GM19468 (cell line): ENCODE data around the gene PLEKHF1.
"Not testable (repeated sequence)": the region's sequence is repeated elsewhere in the genome, so short reads cannot be mapped to it uniquely, and the experiment has no call there.

Source experiments
- ATAC-seq: cut with Tn5 transposase; IDR thresholded peaks from one replicate; pipeline ENCODE4 v1.9.1; 2021; ENCODE audit warnings: mild to moderate bottlenecking, moderate library complexity, moderate number of reproducible peaks; ENCODE audit not compliant: unreplicated experiment; ENCODE audit errors: extremely low read depth

PLEKHF1 gene

GRCh38 chr19:29663861-29664752 lies 1.2 kb upstream of the PLEKHF1 start:
- no peak for ATAC-seq

DNA sequence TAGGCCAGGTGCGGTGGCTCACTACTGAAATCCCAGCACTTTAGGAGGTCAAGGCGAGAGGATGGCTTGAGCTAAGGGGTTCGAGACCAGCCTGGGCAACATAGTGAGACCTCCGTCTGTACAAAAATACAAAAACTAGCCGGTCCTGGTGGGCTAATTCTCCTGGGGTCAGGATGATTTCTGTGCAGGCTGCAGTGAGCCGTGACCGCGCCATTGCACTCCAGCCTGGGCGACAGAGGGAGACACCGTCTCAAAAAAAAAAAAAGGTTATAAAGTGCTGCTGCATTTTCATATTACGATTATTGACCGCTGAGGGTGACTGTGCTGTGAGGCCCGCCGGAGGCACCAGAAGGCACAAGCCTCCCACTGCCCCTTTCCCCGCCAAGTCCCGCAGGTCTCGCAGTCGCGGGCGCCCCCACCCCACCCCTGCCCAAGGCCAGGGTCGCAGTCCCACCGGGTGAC lies 477 bp upstream of the PLEKHF1 start:
- no peak for ATAC-seq

- no peak for ATAC-seq
Observed at GRCh38 chr19:29665826-29666577, 741 bp downstream of the PLEKHF1 start.

GRCh38 chr19:29666578-29667386 lies 1.5 kb downstream of the PLEKHF1 start:
- no peak for ATAC-seq

GRCh38 chr19:29667387-29667783 lies 2.1 kb downstream of the PLEKHF1 start:
- ATAC-seq = no peak

- ATAC-seq = no peak
Observed at GRCh38 chr19:29667901-29668341, 2.7 kb downstream of the PLEKHF1 start.

GRCh38 chr19:29668746-29669609 lies 3.7 kb downstream of the PLEKHF1 start:
- no peak for ATAC-seq

DNA sequence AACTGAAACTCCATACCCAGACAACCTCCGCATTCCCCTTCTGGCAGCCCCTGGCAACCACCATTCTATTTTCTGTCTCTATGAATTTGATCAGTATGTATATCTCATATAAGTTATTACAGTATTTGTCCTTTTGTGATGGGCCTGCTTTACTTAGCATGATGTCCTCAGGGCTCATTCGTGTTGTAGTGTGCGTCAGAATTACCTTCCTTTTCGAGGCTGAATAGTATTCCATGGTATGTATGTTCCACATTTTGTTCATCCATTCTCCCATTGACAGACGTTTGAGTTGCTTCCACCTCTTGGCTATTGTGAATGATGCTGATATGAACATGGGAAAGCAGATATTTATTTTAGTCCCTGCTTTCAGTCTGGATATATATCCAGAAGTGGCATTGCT lies 5.0 kb downstream of the PLEKHF1 start:
- ATAC-seq = no peak

DNA sequence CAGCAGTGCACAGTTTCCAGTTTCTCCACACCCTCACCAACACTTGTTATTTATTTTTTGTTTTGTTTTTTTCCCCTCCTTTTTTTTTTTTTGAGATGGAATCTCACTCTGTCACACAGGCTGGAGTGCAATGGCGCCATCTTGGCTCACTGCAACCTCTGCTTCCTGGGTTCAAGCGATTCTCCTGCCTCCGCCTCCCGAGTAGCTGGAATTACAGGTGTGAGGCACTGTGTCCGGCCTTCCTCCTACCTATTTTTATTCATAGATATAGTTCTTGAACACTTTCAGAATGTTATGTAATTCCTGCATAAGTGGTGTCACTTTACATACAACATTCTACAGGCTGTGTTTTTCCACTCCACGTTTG lies 5.7 kb downstream of the PLEKHF1 start:
- not testable (repeated sequence) for ATAC-seq

GRCh38 chr19:29671393-29672160 lies 6.3 kb downstream of the PLEKHF1 start:
- peak; percentile 63 for ATAC-seq

DNA sequence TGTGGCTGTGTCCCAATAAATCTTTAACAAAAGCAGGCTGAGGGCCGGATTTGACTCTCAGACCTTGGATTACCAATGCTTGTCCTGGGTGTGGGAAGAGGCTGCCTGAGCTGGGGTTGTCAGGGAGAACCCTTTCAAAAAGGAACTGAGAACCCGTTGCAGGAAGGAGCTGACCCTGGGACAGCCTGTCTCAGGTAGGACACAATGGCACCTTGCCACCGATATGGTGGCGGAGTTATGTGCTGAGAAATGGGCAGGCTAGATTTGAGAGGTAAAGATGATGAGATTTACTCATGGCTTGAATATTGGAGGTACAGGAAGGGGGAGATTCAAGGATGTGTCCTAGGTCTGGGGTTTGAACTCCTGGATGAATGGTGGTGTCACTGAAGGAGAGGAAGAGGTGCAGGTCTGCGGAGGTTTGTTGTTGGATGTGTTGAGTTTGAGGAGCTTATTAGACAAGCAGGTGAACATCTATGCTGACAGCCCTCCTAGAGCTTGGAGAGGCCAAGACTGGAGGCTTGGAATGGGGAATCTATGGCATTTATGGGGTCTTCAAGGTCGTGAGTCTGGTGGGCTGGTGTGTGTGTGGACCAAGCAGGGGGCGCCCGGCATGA lies 7.2 kb downstream of the PLEKHF1 start:
- no peak for ATAC-seq

DNA sequence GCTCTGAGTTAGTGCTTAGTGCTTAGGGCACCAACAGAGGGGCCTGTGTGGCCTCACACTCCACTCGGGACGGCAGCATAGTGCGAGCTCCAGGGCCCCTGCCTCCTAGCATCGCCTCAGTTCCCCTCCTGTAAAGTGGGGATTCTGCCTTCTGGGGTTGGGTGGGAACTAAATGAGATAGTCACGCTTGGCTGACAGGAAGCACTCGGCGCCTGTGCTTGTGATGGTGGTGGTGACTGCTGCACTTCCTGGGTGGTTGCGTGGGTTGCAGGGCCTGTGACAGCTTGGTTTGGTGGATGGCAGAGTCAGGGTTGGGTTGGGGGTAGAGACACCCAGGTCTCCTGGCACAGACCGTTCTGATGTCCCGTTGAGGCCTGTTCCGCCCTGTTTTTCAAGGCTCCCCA lies 7.7 kb downstream of the PLEKHF1 start:
- ATAC-seq = no peak

- no peak for ATAC-seq
Observed at GRCh38 chr19:29673451-29674371, 8.4 kb downstream of the PLEKHF1 start.

- no peak for ATAC-seq
Observed at GRCh38 chr19:29674374-29675119, 9.3 kb downstream of the PLEKHF1 start.

DNA sequence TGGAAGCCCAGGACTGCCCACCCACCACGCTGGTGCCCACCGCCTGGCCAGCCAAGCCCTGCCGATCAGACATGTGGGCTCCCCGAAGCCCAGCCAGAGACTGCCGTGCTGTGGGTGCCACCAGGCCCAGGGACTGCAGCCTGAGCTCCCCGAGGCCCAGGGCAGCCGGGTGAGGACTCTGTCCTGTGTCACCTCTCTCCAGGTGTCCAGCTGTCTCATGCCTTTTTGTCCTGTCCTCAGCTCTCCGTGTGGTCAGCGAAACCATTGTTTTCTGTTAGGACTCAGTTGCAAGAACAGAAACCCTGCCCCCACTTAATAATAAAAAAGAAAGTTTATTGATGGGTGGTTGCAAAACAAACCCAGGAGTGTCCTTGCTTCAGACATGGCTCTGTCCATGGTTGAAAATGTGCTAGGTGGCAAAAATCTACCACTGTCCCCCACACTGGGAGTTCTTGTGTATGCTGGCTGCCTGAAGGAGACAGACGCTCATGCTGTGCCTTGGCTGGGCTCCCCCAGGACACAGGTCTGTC lies 9.9 kb downstream of the PLEKHF1 start:
- ATAC-seq = no peak

DNA sequence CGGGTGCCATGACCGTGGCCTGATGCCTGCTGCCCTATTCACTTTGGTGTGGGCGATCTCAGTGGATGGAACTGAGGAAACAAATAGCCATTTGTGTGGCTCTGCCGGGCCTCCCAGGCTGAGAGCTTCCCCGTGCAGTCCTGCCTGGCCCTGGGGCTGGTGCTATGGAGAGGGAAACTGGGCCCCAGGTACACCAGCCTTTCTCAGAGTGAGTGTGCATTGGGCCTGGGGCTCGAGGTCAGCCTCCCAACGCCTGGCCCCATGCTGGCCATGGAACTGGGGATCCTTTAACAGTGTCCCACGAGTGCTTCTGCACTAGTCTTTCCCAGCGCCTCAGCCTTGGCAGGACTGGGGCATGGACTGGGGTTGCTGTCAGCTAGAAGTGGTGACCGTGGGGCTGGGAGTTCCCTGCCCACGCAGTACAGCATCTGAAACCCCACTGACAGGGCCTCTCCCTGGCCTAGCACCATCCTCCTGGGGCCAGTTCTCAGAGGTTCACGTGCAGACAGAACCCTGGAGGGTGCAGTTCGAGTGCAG lies 10.5 kb downstream of the PLEKHF1 start:
- no peak for ATAC-seq
